K562 (cell line): Measurements from ENCODE around the gene KATNB1. TPM values are rescaled to one million over a fixed set of nuclear protein-coding genes. Genes with fewer than 3 reads are reported as not detected.

Experiments
- HDGF ChIP-seq: fragments of 450-650 bp; IDR thresholded peaks from 2 replicates; pipeline ENCODE4 v1.6.1; 2016
- JUN ChIP-seq, 2 experiments: sonication (generic) in 1 of 2; formaldehyde crosslinking in 1 of 2; IDR thresholded peaks; 2 replicates each; pipeline versions ENCODE4 v1.6.1 to v1.8.0; 2012 to 2022; ENCODE audit warnings: borderline replicate concordance in 2 of 2, mild to moderate bottlenecking in 2 of 2, improper control_type of control experiment in 1 of 2, low read depth in 1 of 2, low read length in 1 of 2, missing genetic modification reagents in 1 of 2
- NR2C2 ChIP-seq, 2 experiments: fragments of 200-800 bp in 1 of 2; sonication (Bioruptor generic) in 1 of 2; sonication (generic) in 1 of 2; formaldehyde crosslinking in 1 of 2; IDR thresholded peaks; 2 replicates each; pipeline versions ENCODE4 v1.6.1 to v1.8.0; 2016 to 2022; ENCODE audit warnings: mild to moderate bottlenecking in 1 of 2, missing compliant biosample characterization in 1 of 2, missing genetic modification characterization in 1 of 2, missing genetic modification reagents in 1 of 2
- RNF219 ChIP-seq: fragments of 250-450 bp; sonication (Bioruptor Pico); IDR thresholded peaks from 2 replicates; pipeline ENCODE4 v1.5.0; 2022; ENCODE audit warnings: mild to moderate bottlenecking
- polyA plus RNA-seq, 8 experiments: library from polyadenylated mRNA; depleted of rRNA in 4 of 8; stranded (reverse) in 5 of 8; unstranded in 3 of 8; fragments of >200 nt; fragmentation: Nextera tagmentation in 2 of 8; fragmentation: Illumina TruSeq in 1 of 8; extraction: Ambion mirVana in 2 of 8; extraction: Trizol in 1 of 8; gene quantifications; 2 replicates each; pipeline versions ENCODE4 v1.2.1 to v1.2.3, GENCODE V29; 2011 to 2014; ENCODE audit warnings: inconsistent platforms in 1 of 8, missing spikeins in 1 of 8
- total RNA-seq, 7 experiments: library from RNA; depleted of rRNA in 6 of 7; stranded (reverse); fragments of >200 nt in 6 of 7; fragmentation: Illumina TruSeq in 2 of 7; extraction: Trizol in 2 of 7; gene quantifications; 2 replicates each; pipeline versions ENCODE4 v1.2.1 to v1.2.3, GENCODE V29; 2011 to 2021; ENCODE audit warnings: low replicate concordance in 1 of 7
- TF ChIP-seq, protein P1 (sequence below), 3 experiments: fragments of 200-800 bp in 1 of 3; fragments of 250-450 bp in 1 of 3; fragments of 450-650 bp in 1 of 3; sonication (Bioruptor Pico) in 1 of 3; sonication (Bioruptor generic) in 1 of 3; formaldehyde crosslinking in 1 of 3; IDR thresholded peaks; 2 replicates each; pipeline versions ENCODE4 v1.6.1 to v1.8.0; 2016 to 2022; ENCODE audit warnings: mild to moderate bottlenecking in 2 of 3, missing genetic modification characterization in 2 of 3, missing compliant biosample characterization in 1 of 3, moderate library complexity in 1 of 3
- TF ChIP-seq, protein P2 (sequence below), 2 experiments: fragments of 450-650 bp; IDR thresholded peaks; 2 replicates each; pipeline ENCODE4 v1.6.1; 2016; ENCODE audit warnings: mild to moderate bottlenecking in 2 of 2, borderline replicate concordance in 1 of 2, low read depth in 1 of 2, moderate library complexity in 1 of 2

Gene KATNB1
- total and polyA plus RNA-seq, 9 of the 15 experiments (the other 6 are each of a cell fraction or from before 2014, with no cell fraction given), result 1.2 to 52.6 (median 21.9) TPM

DNA sequence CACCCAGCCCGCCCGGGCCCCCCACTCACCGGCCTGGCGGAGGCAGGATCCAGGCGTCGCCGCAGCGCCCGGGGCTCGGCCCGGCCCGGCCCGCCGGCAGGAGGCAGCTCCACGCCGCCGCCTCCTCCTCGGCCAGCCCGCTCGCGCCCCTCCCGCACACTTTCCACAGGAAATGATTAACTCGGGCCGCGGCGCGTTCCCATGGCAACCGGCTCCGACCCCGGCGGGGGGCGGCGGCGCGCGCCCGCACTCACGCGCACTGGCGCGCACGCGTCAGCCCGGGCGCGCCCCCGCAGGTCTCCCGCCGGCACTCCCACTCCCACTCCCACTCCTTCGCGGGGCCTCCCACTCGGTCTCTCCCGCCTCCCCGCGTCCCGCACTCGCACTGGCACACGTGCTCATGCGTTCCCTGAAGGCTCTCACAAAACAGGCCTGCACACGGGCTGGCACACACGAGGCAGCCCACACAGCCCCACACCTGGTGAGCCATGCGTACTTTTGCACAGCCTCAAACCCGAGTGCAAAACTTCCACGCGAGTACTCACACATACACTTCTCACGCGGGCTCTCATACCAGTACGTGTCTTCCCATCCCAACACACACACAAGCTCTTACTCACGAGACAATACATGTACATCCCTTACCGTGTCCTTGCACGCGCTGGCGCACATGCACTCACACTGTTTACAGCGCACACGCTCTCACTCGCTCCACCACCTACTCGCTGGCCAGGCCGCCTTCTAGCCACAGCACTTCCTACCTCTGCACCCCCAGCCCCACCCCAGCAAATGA is 67.0 kb downstream of the KATNB1 start, which contains the start of gene KIFC3 (continued):
- TF ChIP-seq, protein P1, sequence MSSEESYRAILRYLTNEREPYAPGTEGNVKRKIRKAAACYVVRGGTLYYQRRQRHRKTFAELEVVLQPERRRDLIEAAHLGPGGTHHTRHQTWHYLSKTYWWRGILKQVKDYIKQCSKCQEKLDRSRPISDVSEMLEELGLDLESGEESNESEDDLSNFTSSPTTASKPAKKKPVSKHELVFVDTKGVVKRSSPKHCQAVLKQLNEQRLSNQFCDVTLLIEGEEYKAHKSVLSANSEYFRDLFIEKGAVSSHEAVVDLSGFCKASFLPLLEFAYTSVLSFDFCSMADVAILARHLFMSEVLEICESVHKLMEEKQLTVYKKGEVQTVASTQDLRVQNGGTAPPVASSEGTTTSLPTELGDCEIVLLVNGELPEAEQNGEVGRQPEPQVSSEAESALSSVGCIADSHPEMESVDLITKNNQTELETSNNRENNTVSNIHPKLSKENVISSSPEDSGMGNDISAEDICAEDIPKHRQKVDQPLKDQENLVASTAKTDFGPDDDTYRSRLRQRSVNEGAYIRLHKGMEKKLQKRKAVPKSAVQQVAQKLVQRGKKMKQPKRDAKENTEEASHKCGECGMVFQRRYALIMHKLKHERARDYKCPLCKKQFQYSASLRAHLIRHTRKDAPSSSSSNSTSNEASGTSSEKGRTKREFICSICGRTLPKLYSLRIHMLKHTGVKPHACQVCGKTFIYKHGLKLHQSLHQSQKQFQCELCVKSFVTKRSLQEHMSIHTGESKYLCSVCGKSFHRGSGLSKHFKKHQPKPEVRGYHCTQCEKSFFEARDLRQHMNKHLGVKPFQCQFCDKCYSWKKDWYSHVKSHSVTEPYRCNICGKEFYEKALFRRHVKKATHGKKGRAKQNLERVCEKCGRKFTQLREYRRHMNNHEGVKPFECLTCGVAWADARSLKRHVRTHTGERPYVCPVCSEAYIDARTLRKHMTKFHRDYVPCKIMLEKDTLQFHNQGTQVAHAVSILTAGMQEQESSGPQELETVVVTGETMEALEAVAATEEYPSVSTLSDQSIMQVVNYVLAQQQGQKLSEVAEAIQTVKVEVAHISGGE (CRISPR knock-in tag; IDR thresholded peaks at IDR 0.05), result peak in 1 of 3 experiments; percentile 84; a peak in 2 of 6 replicates
- TF ChIP-seq NR2C2 (CRISPR knock-in tag; IDR thresholded peaks at IDR 0.05) (no peak), NR2C2 (tag; IDR thresholded peaks at IDR 0.05) (peak; percentile 68), HDGF (peak; percentile 91), RNF219 (no peak), JUN (IDR thresholded peaks at IDR 0.05; ENCODE audit: borderline replicate concordance, low read depth, low read length) (no peak), JUN (CRISPR knock-in tag; IDR thresholded peaks at IDR 0.05; ENCODE audit: borderline replicate concordance) (0 out of 2 replicates have a peak, but pooled peaks have one; percentile 74)
- TF ChIP-seq, protein P2, sequence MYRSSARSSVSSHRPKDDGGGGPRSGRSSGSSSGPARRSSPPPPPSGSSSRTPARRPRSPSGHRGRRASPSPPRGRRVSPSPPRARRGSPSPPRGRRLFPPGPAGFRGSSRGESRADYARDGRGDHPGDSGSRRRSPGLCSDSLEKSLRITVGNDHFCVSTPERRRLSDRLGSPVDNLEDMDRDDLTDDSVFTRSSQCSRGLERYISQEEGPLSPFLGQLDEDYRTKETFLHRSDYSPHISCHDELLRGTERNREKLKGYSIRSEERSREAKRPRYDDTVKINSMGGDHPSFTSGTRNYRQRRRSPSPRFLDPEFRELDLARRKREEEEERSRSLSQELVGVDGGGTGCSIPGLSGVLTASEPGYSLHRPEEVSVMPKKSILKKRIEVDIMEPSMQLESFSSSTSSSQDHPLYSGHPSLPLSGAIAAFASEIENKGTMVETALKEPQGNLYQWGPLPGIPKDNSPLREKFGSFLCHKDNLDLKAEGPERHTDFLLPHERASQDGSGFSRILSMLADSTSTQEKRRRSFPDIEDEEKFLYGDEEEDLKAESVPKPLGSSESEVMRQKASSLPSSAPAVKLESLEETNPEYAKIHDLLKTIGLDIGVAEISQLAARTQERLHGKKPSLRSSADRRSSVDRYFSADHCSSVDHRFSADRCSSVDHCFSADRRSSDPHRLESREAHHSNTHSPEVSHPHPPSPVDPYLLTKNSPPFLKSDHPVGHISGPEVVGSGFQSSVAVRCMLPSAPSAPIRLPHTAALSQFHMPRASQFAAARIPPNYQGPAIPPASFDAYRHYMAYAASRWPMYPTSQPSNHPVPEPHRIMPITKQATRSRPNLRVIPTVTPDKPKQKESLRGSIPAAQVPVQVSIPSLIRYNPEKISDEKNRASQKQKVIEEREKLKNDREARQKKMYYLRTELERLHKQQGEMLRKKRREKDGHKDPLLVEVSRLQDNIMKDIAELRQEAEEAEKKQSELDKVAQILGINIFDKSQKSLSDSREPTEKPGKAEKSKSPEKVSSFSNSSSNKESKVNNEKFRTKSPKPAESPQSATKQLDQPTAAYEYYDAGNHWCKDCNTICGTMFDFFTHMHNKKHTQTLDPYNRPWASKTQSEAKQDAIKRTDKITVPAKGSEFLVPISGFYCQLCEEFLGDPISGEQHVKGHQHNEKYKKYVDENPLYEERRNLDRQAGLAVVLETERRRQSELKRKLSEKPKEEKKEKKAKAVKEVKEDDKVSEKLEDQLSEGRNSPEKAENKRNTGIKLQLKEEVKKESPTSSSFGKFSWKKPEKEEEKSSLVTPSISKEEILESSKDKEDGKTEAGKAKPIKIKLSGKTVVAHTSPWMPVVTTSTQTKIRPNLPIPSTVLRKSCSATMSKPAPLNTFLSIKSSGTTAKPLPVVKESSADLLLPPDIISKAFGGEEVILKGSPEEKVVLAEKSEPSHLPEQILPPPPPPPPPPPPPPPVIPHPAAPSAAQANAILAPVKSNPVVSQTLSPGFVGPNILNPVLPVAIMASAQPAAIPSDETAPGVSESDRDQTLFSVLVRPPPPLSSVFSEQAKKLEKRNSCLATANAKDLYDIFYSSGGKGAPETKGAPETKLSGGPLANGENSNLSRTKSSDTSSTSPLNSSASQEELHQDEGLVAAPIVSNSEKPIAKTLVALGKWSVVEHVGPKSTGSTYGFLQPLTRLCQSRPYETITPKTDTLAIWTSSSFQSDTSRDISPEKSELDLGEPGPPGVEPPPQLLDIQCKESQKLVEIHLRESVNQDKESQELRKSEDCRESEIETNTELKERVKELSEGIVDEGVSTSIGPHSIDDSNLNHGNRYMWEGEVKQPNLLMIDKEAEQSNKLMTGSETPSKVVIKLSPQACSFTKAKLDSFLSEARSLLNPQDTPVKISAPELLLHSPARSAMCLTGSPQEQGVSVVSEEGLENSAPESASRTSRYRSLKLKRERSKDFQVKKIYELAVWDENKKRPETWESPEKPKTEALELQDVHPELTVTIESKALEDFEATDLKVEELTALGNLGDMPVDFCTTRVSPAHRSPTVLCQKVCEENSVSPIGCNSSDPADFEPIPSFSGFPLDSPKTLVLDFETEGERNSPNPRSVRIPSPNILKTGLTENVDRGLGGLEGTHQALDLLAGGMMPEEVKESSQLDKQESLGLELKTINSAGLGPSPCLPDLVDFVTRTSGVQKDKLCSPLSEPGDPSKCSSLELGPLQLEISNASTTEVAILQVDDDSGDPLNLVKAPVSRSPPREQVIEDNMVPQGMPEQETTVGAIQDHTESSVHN (IDR thresholded peaks at IDR 0.05; ENCODE audit: borderline replicate concordance in 1 of 2, low read depth in 1 of 2), result peak in 1 of 2 experiments; percentile 49; a peak in 1 of 4 replicates
